Cardiac fibroblast (primary cell): ENCODE data around the gene MIF4GD.

Source experiments
- DNase-seq, 2 donors: peaks; one replicate each; pipeline versions ENCODE4 v3.0.0 to v3.0.0-alpha.2; 2010; ENCODE audit warnings: low read depth in 2 of 2
- H3K4me3 ChIP-seq, 2 donors: replicated peaks in 1 of 2; 1 replicate in 1 of 2; 2 replicates in 1 of 2; pipeline ENCODE4 v1.5.1; 2011; ENCODE audit warnings: low read depth in 2 of 2, low read length in 2 of 2, mild to moderate bottlenecking in 2 of 2, moderate library complexity in 1 of 2
- TF ChIP-seq, protein P1 (sequence below): IDR thresholded peaks from one replicate; pipeline ENCODE4 v1.5.1; 2011; ENCODE audit warnings: low read depth, mild to moderate bottlenecking, low read length, inconsistent platforms

The MIF4GD gene

GRCh38 chr17:75231071-75231470 is 40.0 kb downstream of the MIF4GD start:
- H3K4me3 ChIP-seq: no peak overlapping the region
- no peak for DNase-seq
- TF ChIP-seq, protein P1, sequence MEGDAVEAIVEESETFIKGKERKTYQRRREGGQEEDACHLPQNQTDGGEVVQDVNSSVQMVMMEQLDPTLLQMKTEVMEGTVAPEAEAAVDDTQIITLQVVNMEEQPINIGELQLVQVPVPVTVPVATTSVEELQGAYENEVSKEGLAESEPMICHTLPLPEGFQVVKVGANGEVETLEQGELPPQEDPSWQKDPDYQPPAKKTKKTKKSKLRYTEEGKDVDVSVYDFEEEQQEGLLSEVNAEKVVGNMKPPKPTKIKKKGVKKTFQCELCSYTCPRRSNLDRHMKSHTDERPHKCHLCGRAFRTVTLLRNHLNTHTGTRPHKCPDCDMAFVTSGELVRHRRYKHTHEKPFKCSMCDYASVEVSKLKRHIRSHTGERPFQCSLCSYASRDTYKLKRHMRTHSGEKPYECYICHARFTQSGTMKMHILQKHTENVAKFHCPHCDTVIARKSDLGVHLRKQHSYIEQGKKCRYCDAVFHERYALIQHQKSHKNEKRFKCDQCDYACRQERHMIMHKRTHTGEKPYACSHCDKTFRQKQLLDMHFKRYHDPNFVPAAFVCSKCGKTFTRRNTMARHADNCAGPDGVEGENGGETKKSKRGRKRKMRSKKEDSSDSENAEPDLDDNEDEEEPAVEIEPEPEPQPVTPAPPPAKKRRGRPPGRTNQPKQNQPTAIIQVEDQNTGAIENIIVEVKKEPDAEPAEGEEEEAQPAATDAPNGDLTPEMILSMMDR: no peak

DNA sequence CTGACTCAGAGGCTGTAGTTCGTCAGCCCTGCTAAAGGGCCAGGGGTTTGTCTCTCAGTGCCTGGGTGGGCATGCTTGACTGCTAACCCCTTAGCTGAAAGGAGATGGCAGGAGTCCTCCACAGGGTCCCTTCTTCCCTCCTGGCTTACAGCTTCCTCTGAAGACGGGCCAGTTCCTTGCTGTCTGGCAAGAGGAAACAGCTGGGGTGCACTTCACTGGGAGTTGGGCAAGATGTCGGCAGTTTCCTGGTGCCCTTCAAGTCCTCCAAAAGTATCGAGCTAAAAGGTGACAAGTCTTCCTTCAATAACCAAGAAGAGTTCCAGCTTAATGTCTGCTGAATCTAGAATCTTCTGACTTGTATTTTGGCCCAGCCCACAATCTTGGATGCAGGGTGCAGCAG is 42.2 kb downstream of the MIF4GD start:
- no peak overlapping the region for H3K4me3 ChIP-seq
- TF ChIP-seq, protein P1: no peak
- no peak for DNase-seq

DNA sequence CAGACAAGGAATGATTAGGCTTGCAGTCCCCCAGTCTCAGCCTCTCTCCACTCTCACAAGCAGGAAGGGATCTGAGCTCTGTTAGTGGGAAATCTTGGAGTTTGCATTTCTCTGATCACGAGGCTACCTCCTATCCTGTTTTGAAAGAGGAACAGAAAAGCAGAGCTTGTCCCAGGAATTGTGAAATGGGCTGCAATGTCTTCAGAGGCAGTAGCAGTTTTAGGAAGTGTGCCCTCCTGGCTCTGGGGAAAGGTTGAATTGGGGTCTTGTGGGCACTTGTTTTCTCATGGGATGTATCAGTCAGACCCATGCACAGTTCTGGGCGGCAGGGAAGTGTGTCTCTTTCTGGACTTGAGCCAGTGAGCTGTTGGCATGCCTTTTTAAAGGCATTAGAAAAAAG is 42.7 kb downstream of the MIF4GD start:
- TF ChIP-seq, protein P1: no peak
- peak in 1 of 2 donors; percentile 16 for DNase-seq

GRCh38 chr17:75227729-75228128 is 43.3 kb downstream of the MIF4GD start:
- no peak for DNase-seq
- TF ChIP-seq, protein P1: no peak
- H3K4me3 ChIP-seq: no peak overlapping the region

More for the DNA sequence above, 42.7 kb downstream of the MIF4GD start:
- H3K4me3 ChIP-seq: no peak overlapping the region

DNA sequence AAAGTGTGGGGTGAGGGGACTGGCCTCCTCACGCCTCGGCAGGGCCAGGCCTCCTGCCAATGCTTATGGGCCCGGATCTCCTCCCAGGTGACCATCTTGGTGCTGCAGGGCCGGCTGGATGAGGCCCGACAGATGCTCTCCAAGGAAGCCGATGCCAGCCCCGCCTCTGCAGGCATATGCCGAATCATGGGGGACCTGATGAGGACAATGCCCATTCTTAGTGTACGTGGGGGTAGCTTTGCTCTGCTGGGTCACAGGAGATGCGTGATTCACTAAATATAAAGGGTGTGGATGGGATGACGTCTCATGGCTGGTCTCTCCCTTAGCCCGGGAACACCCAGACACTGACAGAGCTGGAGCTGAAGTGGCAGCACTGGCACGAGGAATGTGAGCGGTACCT is 46.0 kb downstream of the MIF4GD start:
- DNase-seq: no peak
- TF ChIP-seq, protein P1: no peak
- no peak overlapping the region for H3K4me3 ChIP-seq

- no peak for DNase-seq
- TF ChIP-seq, protein P1: no peak
- H3K4me3 ChIP-seq: no peak overlapping the region
Observed at GRCh38 chr17:75219815-75220214, 51.2 kb downstream of the MIF4GD start.

GRCh38 chr17:75218131-75218530 is 52.9 kb downstream of the MIF4GD start:
- H3K4me3 ChIP-seq: no peak overlapping the region
- no peak for DNase-seq
- TF ChIP-seq, protein P1: no peak
